ENCODE results near the gene HELZ2. TPM values are rescaled to one million over a fixed set of nuclear protein-coding genes. Genes with fewer than 3 reads are reported as not detected.
A peak's percentile ranks its signal among the peaks of the same experiment; 100 is the strongest.

The HELZ2 gene
- total RNA-seq, 1 donor from 2014 or later, result 13.2 TPM

- intact Hi-C loops (cut with micrococcal nuclease), result no loop called here
- DNase-seq (no peak), ATAC-seq (no peak)
Measured at GRCh38 chr20:63598479-63599395, 24.7 kb upstream of the HELZ2 start.

- ATAC-seq (no peak), DNase-seq (no peak)
- intact Hi-C loops (cut with micrococcal nuclease), result no loop called here
Measured at GRCh38 chr20:63597651-63598478, 23.8 kb upstream of the HELZ2 start.

GRCh38 chr20:63596423-63596822 is 22.4 kb upstream of the HELZ2 start:
- ATAC-seq (no peak), DNase-seq (no peak)
- intact Hi-C loops (cut with micrococcal nuclease), result no loop called here

GRCh38 chr20:63595416-63596127 is 21.5 kb upstream of the HELZ2 start:
- DNase-seq (no peak), ATAC-seq (no peak)
- intact Hi-C loops (cut with micrococcal nuclease), result no loop called here

GRCh38 chr20:63594043-63594561 is 20.1 kb upstream of the HELZ2 start:
- DNase-seq (no peak), ATAC-seq (no peak)
- intact Hi-C loops (cut with micrococcal nuclease), result no loop called here

- DNase-seq (no peak), ATAC-seq (no peak)
- intact Hi-C loops (cut with micrococcal nuclease), result no loop called here
Measured at GRCh38 chr20:63592661-63593060, 18.6 kb upstream of the HELZ2 start.

- intact Hi-C loops (cut with micrococcal nuclease), result no loop called here
- ATAC-seq, result no peak
- no peak for DNase-seq
Measured at GRCh38 chr20:63591786-63592355, 17.8 kb upstream of the HELZ2 start.

- intact Hi-C loops (cut with micrococcal nuclease), result no loop called here
- DNase-seq (no peak), ATAC-seq (no peak)
Measured at GRCh38 chr20:63591147-63591533, 17.1 kb upstream of the HELZ2 start.

- ATAC-seq (no peak), DNase-seq (no peak)
- intact Hi-C loops (cut with micrococcal nuclease), result no loop called here
Measured at GRCh38 chr20:63590218-63591146, 16.4 kb upstream of the HELZ2 start.

- no peak for DNase-seq
- ATAC-seq, result no peak
- intact Hi-C loops (cut with micrococcal nuclease), result no loop called here
Measured at GRCh38 chr20:63589261-63590217, 15.5 kb upstream of the HELZ2 start.

GRCh38 chr20:63588641-63589041 is 14.6 kb upstream of the HELZ2 start:
- intact Hi-C loops (cut with micrococcal nuclease), result no loop called here
- DNase-seq, result no peak
- no peak for ATAC-seq

- no peak for DNase-seq
- peak; percentile 11 for ATAC-seq
- intact Hi-C loops (cut with micrococcal nuclease), result no loop called here
Measured at GRCh38 chr20:63587776-63588591, 13.9 kb upstream of the HELZ2 start.

- no peak for ATAC-seq
- intact Hi-C loops (cut with micrococcal nuclease), result no loop called here
- no peak for DNase-seq
Measured at GRCh38 chr20:63587256-63587655, 13.2 kb upstream of the HELZ2 start.

GRCh38 chr20:63586797-63587196 is 12.8 kb upstream of the HELZ2 start:
- ATAC-seq (no peak), DNase-seq (no peak)
- intact Hi-C loops (cut with micrococcal nuclease), result no loop called here

GRCh38 chr20:63585616-63586565 is 11.9 kb upstream of the HELZ2 start:
- ATAC-seq, result peak; percentile 55
- no peak for DNase-seq
- intact Hi-C loops (cut with micrococcal nuclease), result no loop called here
